CD4-positive, alpha-beta T cell (primary cell): ENCODE results near the gene ST3GAL3. TPM values are rescaled to one million over a fixed set of nuclear protein-coding genes. Genes with fewer than 3 reads are reported as not detected.

Source experiments
- ATAC-seq: fragments of 200-7000 bp; cut with Tn5 transposase; one replicate; pipeline ENCODE4 v1.10.0; 2022; ENCODE audit warnings: mild to moderate bottlenecking; ENCODE audit not compliant: poor library complexity
- CTCF ChIA-PET: fragments of 350-600 bp; sonication (Branson Sonifier 250); formaldehyde crosslinking; loops from one replicate; lab custom pipeline; 2021; ENCODE audit warnings: antibody characterized with exemption, inconsistent platforms; lab: Charles Lee
- POLR2A ChIA-PET: fragments of 350-600 bp; sonication (Branson Sonifier 250); formaldehyde crosslinking; loops from one replicate; lab custom pipeline; 2021; ENCODE audit warnings: antibody characterized with exemption, inconsistent platforms; lab: Charles Lee
- DNase-seq, 14 experiments: peaks; one replicate each; pipeline ENCODE4 v3.0.0-alpha.2; 2013 to 2020; ENCODE audit warnings: mixed read lengths in 2 of 14
- H3K27ac ChIP-seq, 2 donors: one replicate each; pipeline versions ENCODE4 v1.5.1 to v1.7.0; 2013; ENCODE audit warnings: low read length in 2 of 2, low read depth in 1 of 2, mild to moderate bottlenecking in 1 of 2
- H3K27me3 ChIP-seq, 2 experiments: 1 replicate in 1 of 2; 2 replicates in 1 of 2; pipeline versions ENCODE4 v1.6.1 to v1.7.0; 2013; ENCODE audit warnings: low read length in 2 of 2, control low read depth in 1 of 2, mild to moderate bottlenecking in 1 of 2, moderate library complexity in 1 of 2; ENCODE audit not compliant: insufficient read depth in 2 of 2, control insufficient read depth in 1 of 2
- H3K36me3 ChIP-seq: one replicate; pipeline ENCODE4 v1.6.1; 2013; ENCODE audit warnings: low read length, control low read depth; ENCODE audit not compliant: insufficient read depth
- H3K4me1 ChIP-seq: one replicate; pipeline ENCODE4 v1.6.1; 2013; ENCODE audit warnings: low read length, control low read depth; ENCODE audit not compliant: insufficient read depth
- H3K4me3 ChIP-seq: one replicate; pipeline ENCODE4 v1.5.1; 2013; ENCODE audit warnings: mild to moderate bottlenecking, low read length, moderate library complexity
- H3K9me3 ChIP-seq, 2 experiments: 1 replicate in 1 of 2; 2 replicates in 1 of 2; pipeline versions ENCODE4 v1.6.1 to v1.7.0; 2013; ENCODE audit warnings: low read length in 2 of 2, mild to moderate bottlenecking in 2 of 2, control low read depth in 1 of 2, moderate library complexity in 1 of 2; ENCODE audit not compliant: control insufficient read depth in 1 of 2, insufficient read depth in 1 of 2
- H3K27ac Mint-ChIP-seq: one replicate; pipeline ENCODE4 v1.8.0; 2020; ENCODE audit warnings: mixed read lengths
- H3K27me3 Mint-ChIP-seq: one replicate; pipeline ENCODE4 v1.8.0; 2021; ENCODE audit warnings: mixed read lengths
- H3K36me3 Mint-ChIP-seq: one replicate; pipeline ENCODE4 v1.8.0; 2021; ENCODE audit warnings: low read depth, mixed read lengths
- H3K4me1 Mint-ChIP-seq: one replicate; pipeline ENCODE4 v1.8.0; 2021; ENCODE audit warnings: low read depth, mixed read lengths
- H3K4me3 Mint-ChIP-seq: one replicate; pipeline ENCODE4 v1.8.0; 2020; ENCODE audit warnings: mild to moderate bottlenecking, mixed read lengths
- H3K9me3 Mint-ChIP-seq: one replicate; pipeline ENCODE4 v1.8.0; 2020; ENCODE audit warnings: mixed read lengths
- intact Hi-C, 2 experiments: fragments of 100-400 bp; cut with DNase I in 1 of 2; cut with micrococcal nuclease in 1 of 2; formaldehyde crosslinking; loops; one replicate each; pipeline versions ENCODE4 v1.15.1 to v1.9.0; 2023 to 2025; cut with DNase I, micrococcal nuclease
- total RNA-seq, 174 experiments: library from RNA in 2 of 174; stranded (reverse) in 2 of 174; gene quantifications; one replicate each; pipeline ENCODE4 v1.2.3 and lab custom pipeline; 2021 to 2026
- TF ChIP-seq, protein P1 (sequence below): fragments of 200-600 bp; IDR thresholded peaks from one replicate; pipeline ENCODE4 v1.8.0; 2022; ENCODE audit warnings: antibody characterized with exemption, mild to moderate bottlenecking

ST3GAL3 gene
- total RNA-seq, 2 experiments from 2014 or later: 17.6 to 20.5 TPM

DNA sequence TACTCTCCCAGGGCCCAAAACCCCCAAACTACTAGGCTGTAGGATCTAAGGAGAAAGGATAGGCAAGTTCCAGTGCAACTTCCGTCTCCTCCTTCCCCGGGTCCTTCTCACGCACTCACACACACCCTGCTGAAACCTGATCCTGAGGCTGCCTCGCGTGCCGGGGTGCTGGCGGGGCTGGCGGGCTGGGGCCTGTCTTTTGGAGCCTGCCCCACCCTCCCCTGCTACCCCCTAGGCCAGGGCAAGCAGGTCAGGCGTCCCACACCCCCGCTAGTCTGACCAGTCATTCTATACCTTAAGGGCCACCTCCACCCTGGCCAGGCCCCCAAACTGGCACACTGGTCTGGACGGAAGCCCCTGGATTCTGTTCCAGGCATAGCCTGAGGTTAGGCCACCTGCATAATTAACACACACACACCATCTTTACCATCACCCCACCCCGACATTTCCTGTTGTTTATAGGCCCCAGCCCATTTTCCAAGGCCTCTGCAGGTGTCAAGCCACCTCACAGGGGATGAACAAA, 178.0 kb downstream of the ST3GAL3 start:
- DNase-seq (no peak), ATAC-seq (no peak)
- no peak overlapping the region for H3K4me3 Mint-ChIP-seq
- Histone ChIP-seq H3K27me3 (no peaks in the 10 kb centered on the region), H3K4me3 (no peak overlapping the region), H3K4me1 (peaks cover 2% of the 10 kb centered on the region), H3K9me3 (no peaks in the 10 kb centered on the region), H3K27ac (no peak overlapping the region), H3K36me3 (no peaks in the 10 kb centered on the region)
- ChIA-PET POLR2A (no interaction called here), CTCF (no interaction called here)
- H3K4me1 Mint-ChIP-seq: no peaks in the 10 kb centered on the region
- no peak overlapping the region for H3K27ac Mint-ChIP-seq
- no peaks in the 10 kb centered on the region for H3K9me3 Mint-ChIP-seq
- H3K27me3 Mint-ChIP-seq: no peaks in the 10 kb centered on the region
- H3K36me3 Mint-ChIP-seq: peaks cover 5% of the 10 kb centered on the region
- intact Hi-C loops: no loop called here
- TF ChIP-seq, protein P1, sequence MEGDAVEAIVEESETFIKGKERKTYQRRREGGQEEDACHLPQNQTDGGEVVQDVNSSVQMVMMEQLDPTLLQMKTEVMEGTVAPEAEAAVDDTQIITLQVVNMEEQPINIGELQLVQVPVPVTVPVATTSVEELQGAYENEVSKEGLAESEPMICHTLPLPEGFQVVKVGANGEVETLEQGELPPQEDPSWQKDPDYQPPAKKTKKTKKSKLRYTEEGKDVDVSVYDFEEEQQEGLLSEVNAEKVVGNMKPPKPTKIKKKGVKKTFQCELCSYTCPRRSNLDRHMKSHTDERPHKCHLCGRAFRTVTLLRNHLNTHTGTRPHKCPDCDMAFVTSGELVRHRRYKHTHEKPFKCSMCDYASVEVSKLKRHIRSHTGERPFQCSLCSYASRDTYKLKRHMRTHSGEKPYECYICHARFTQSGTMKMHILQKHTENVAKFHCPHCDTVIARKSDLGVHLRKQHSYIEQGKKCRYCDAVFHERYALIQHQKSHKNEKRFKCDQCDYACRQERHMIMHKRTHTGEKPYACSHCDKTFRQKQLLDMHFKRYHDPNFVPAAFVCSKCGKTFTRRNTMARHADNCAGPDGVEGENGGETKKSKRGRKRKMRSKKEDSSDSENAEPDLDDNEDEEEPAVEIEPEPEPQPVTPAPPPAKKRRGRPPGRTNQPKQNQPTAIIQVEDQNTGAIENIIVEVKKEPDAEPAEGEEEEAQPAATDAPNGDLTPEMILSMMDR: no peak

DNA sequence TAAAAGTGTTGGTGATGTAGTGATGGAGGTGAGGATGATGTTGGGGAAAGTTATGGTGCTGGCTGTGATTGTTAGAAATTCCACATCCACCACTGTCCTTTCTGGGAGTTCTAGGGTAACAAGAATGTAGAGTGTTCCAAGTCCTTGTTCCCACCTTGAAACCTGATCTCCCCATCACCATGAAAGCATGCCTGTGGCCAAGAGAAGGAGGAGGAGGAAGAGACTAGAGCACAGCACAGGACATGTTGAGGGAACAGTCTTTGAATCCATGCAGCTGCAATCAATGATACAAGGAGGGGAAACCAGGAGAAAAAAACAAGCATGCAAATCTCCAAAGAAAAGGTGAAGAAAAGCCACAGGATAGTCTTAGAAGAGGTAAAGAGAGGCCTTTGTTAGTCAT, 180.4 kb downstream of the ST3GAL3 start:
- Mint-ChIP-seq H3K27ac (no peak overlapping the region), H3K27me3 (no peaks in the 10 kb centered on the region)
- TF ChIP-seq, protein P1: no peak

DNA sequence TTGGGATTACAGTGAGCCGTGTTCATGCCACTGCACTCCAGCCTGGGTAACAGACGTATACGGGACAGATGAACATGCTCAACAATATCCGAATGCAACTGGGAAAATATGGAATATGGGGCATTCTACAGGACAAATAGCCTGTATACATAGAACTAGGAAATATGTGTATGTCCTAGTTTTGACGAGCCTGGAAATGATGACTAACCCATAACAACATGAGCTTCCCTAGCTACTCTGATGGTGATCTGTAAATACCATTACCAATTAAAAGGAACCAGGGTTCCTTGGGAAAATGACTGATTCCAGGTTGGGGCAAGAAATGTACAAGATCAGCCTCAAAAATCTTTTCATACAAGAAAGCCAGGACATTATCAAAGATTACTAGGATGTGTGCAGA, 183.5 kb downstream of the ST3GAL3 start:
- no peaks in the 10 kb centered on the region for H3K4me1 Mint-ChIP-seq
- intact Hi-C loops: no loop called here
- TF ChIP-seq, protein P1: no peak
- H3K27ac Mint-ChIP-seq: no peak overlapping the region
- Histone ChIP-seq H3K36me3 (peaks cover 6% of the 10 kb centered on the region), H3K4me1 (no peaks in the 10 kb centered on the region), H3K27ac (no peak overlapping the region), H3K9me3 (no peaks in the 10 kb centered on the region), H3K4me3 (no peak overlapping the region), H3K27me3 (no peaks in the 10 kb centered on the region)
- no peak overlapping the region for H3K4me3 Mint-ChIP-seq
- ATAC-seq (no peak), DNase-seq (no peak)
- H3K27me3 Mint-ChIP-seq: no peaks in the 10 kb centered on the region
- ChIA-PET CTCF (no interaction called here), POLR2A (no interaction called here)
- no peaks in the 10 kb centered on the region for H3K9me3 Mint-ChIP-seq
- peaks cover 24% of the 10 kb centered on the region for H3K36me3 Mint-ChIP-seq

More for the DNA sequence above, 180.4 kb downstream of the ST3GAL3 start:
- Histone ChIP-seq H3K27me3 (no peaks in the 10 kb centered on the region), H3K9me3 (no peaks in the 10 kb centered on the region), H3K27ac (no peak overlapping the region), H3K4me1 (peaks cover 2% of the 10 kb centered on the region), H3K4me3 (no peak overlapping the region), H3K36me3 (no peaks in the 10 kb centered on the region)
- Mint-ChIP-seq H3K9me3 (no peaks in the 10 kb centered on the region), H3K4me3 (no peak overlapping the region), H3K4me1 (no peaks in the 10 kb centered on the region), H3K36me3 (peaks cover 5% of the 10 kb centered on the region)
- ChIA-PET CTCF (no interaction called here), POLR2A (no interaction called here)
- ATAC-seq (no peak), DNase-seq (no peak)
- intact Hi-C loops: no loop called here
